Thymus (tissue), 11 donors: ENCODE results near the gene RGS7. TPM values are rescaled to one million over a fixed set of nuclear protein-coding genes. Genes with fewer than 3 reads are reported as not detected.

ENCODE experiments used
- DNase-seq, 9 donors: peaks; one replicate each; pipeline ENCODE4 v3.0.0-alpha.2; 2013; ENCODE audit warnings: low spot score in 9 of 9, low read depth in 6 of 9, missing footprints in 1 of 9
- H3K27ac ChIP-seq, 2 donors: one replicate each; pipeline ENCODE4 v1.5.1; 2013; ENCODE audit warnings: control low read depth in 1 of 2, low read depth in 1 of 2, low read length in 1 of 2, mild to moderate bottlenecking in 1 of 2, moderate library complexity in 1 of 2
- H3K27me3 ChIP-seq, 2 donors: one replicate each; pipeline ENCODE4 v1.5.1; 2013; ENCODE audit warnings: low read length in 1 of 2; ENCODE audit not compliant: control insufficient read depth in 2 of 2, insufficient read depth in 1 of 2
- H3K36me3 ChIP-seq, 2 donors: one replicate each; pipeline ENCODE4 v1.5.1; 2013; ENCODE audit warnings: low read length in 1 of 2, mild to moderate bottlenecking in 1 of 2, moderate library complexity in 1 of 2; ENCODE audit not compliant: control insufficient read depth in 2 of 2, insufficient read depth in 2 of 2
- H3K4me1 ChIP-seq, 2 donors: one replicate each; pipeline ENCODE4 v1.5.1; 2013; ENCODE audit warnings: low read length in 2 of 2; ENCODE audit not compliant: control insufficient read depth in 2 of 2, insufficient read depth in 2 of 2
- H3K4me3 ChIP-seq, 2 donors: one replicate each; pipeline ENCODE4 v1.5.1; 2013; ENCODE audit warnings: low read length in 2 of 2, control low read depth in 1 of 2, mild to moderate bottlenecking in 1 of 2
- H3K9me3 ChIP-seq, 2 donors: one replicate each; pipeline ENCODE4 v1.5.1; 2013; ENCODE audit warnings: low read length in 1 of 2, mild to moderate bottlenecking in 1 of 2; ENCODE audit not compliant: control insufficient read depth in 2 of 2, insufficient read depth in 1 of 2
- WGBS: extraction: QIAGEN DNeasy Blood & Tissue Kit; methylation state at CpG from one replicate; pipeline ENCODE4 v1.1.7; 2013; 5-methylcytosine and 5-hydroxymethylcytosine counted together
- polyA plus RNA-seq: library from polyadenylated mRNA; stranded (reverse); fragments of 200-250 nt; gene quantifications from one replicate; pipeline ENCODE4 v1.2.3, GENCODE V29; 2013
- total RNA-seq: library from RNA; stranded (reverse); fragments of 120-200 nt; gene quantifications from one replicate; pipeline ENCODE4 v1.2.4, GENCODE V29; 2013
- donor health status: healthy.

The RGS7 gene
- total and polyA plus RNA-seq, 2 donors, result 0.05 to 0.07 TPM

GRCh38 chr1:241343956-241344355 lies 13.0 kb downstream of the RGS7 start:
- 83% methylated on average over 2 of the region's 2 CpGs for WGBS
- DNase-seq, result no peak
- Histone ChIP-seq H3K4me3 (no peak overlapping the region), H3K4me1 (no peaks in the 10 kb centered on the region), H3K36me3 (no peaks in the 10 kb centered on the region), H3K27me3 (no peaks in the 10 kb centered on the region), H3K27ac (no peak overlapping the region), H3K9me3 (no peaks in the 10 kb centered on the region)

GRCh38 chr1:241336335-241336734 lies 20.7 kb downstream of the RGS7 start:
- H3K36me3 ChIP-seq, result no peaks in the 10 kb centered on the region
- WGBS, result 78% methylated on average over 1 of the region's 1 CpG

GRCh38 chr1:241332987-241333386 lies 24.0 kb downstream of the RGS7 start:
- Histone ChIP-seq H3K27me3 (no peaks in the 10 kb centered on the region), H3K4me3 (no peak overlapping the region), H3K4me1 (no peaks in the 10 kb centered on the region), H3K36me3 (no peaks in the 10 kb centered on the region), H3K27ac (no peak overlapping the region), H3K9me3 (no peaks in the 10 kb centered on the region)
- DNase-seq, result no peak
- 87% methylated on average over 2 of the region's 2 CpGs for WGBS

More at GRCh38 chr1:241336335-241336734, 20.7 kb downstream of the RGS7 start:
- Histone ChIP-seq H3K9me3 (no peaks in the 10 kb centered on the region), H3K27ac (no peak overlapping the region), H3K27me3 (no peaks in the 10 kb centered on the region), H3K4me3 (no peak overlapping the region), H3K4me1 (no peaks in the 10 kb centered on the region)
- no peak for DNase-seq

- no peaks in the 10 kb centered on the region for H3K9me3 ChIP-seq
- H3K4me3 ChIP-seq, result no peak overlapping the region
- WGBS, result 80% methylated on average over 4 of the region's 4 CpGs
- no peak for DNase-seq
- no peak overlapping the region for H3K27ac ChIP-seq
- H3K4me1 ChIP-seq, result no peaks in the 10 kb centered on the region
- no peaks in the 10 kb centered on the region for H3K36me3 ChIP-seq
- no peaks in the 10 kb centered on the region for H3K27me3 ChIP-seq
Observed at GRCh38 chr1:241332037-241332409, 25.0 kb downstream of the RGS7 start.

GRCh38 chr1:241331328-241332036 lies 25.5 kb downstream of the RGS7 start:
- no peaks in the 10 kb centered on the region for H3K36me3 ChIP-seq
- H3K27me3 ChIP-seq, result no peaks in the 10 kb centered on the region
- no peaks in the 10 kb centered on the region for H3K9me3 ChIP-seq
- no peak for DNase-seq
- H3K27ac ChIP-seq, result no peak overlapping the region
- H3K4me1 ChIP-seq, result no peaks in the 10 kb centered on the region
- no peak overlapping the region for H3K4me3 ChIP-seq
- 89% methylated on average over 3 of the region's 3 CpGs for WGBS

GRCh38 chr1:241330619-241331327 lies 26.2 kb downstream of the RGS7 start:
- 88% methylated on average over 1 of the region's 1 CpG for WGBS
- no peak overlapping the region for H3K27ac ChIP-seq
- no peak overlapping the region for H3K4me3 ChIP-seq
- H3K9me3 ChIP-seq, result no peaks in the 10 kb centered on the region
- H3K27me3 ChIP-seq, result no peaks in the 10 kb centered on the region
- DNase-seq, result no peak
- H3K36me3 ChIP-seq, result no peaks in the 10 kb centered on the region
- no peaks in the 10 kb centered on the region for H3K4me1 ChIP-seq

- Histone ChIP-seq H3K9me3 (no peaks in the 10 kb centered on the region), H3K4me3 (no peak overlapping the region), H3K27me3 (no peaks in the 10 kb centered on the region), H3K27ac (no peak overlapping the region), H3K36me3 (no peaks in the 10 kb centered on the region), H3K4me1 (no peaks in the 10 kb centered on the region)
- no peak for DNase-seq
- WGBS, result 90% methylated on average over 2 of the region's 2 CpGs
Observed at GRCh38 chr1:241325456-241325855, 31.5 kb downstream of the RGS7 start.

- H3K9me3 ChIP-seq, result no peaks in the 10 kb centered on the region
- H3K27me3 ChIP-seq, result no peaks in the 10 kb centered on the region
- H3K4me3 ChIP-seq, result no peak overlapping the region
- H3K27ac ChIP-seq, result no peak overlapping the region
- DNase-seq, result peak in 8 of 9 donors; percentile 4 to 39 (median 10)
- no peaks in the 10 kb centered on the region for H3K36me3 ChIP-seq
- no peaks in the 10 kb centered on the region for H3K4me1 ChIP-seq
- WGBS, result 55% methylated on average over 9 of the region's 9 CpGs
Observed at GRCh38 chr1:241323514-241324195, 33.4 kb downstream of the RGS7 start.

GRCh38 chr1:241317676-241318075 lies 39.3 kb downstream of the RGS7 start:
- H3K27me3 ChIP-seq, result no peaks in the 10 kb centered on the region
- DNase-seq, result no peak
- H3K4me3 ChIP-seq, result no peak overlapping the region
- H3K36me3 ChIP-seq, result no peaks in the 10 kb centered on the region
- no peaks in the 10 kb centered on the region for H3K9me3 ChIP-seq
- H3K4me1 ChIP-seq, result no peaks in the 10 kb centered on the region
- H3K27ac ChIP-seq, result no peak overlapping the region
- WGBS, result 94% methylated on average over 2 of the region's 2 CpGs
